ENCODE results near the gene ELMO2. TPM values are rescaled to one million over a fixed set of nuclear protein-coding genes. Genes with fewer than 3 reads are reported as not detected.

The ELMO2 gene
- total RNA-seq, 4 donors from 2014 or later, result 46.7 to 62.4 (median 55.1) TPM

DNA sequence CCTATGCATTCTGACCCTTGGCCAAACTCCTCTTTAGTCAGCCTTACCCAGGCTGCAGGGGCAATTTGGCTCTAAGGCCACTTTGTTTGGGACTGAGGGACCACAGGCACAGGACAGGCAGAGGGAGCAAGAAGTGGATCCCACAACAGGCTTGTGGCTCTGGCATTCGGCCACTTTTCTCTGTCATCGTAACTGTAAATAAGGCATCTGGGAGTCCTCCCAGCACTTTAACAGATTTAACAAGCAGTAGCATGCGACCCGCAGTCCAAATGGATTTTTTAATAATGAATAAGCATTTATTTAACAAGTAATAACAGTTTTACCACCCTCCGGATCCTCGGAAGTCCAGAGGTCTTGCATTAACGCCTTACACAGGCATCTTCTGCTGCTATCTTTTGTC, 82.0 kb downstream of the ELMO2 start:
- no peak overlapping the region for H3K27ac ChIP-seq
- peaks cover 35% of the 10 kb centered on the region for H3K27me3 ChIP-seq
- no peaks in the 10 kb centered on the region for H3K9me3 ChIP-seq
- no peak for DNase-seq (ENCODE audit: low spot score in 2 of 2)
- WGBS, result 39% methylated on average over 7 of the region's 7 CpGs
- no peak for TF ChIP-seq POLR2A (IDR thresholded peaks at IDR 0.05)
- TF ChIP-seq POLR2AphosphoS5 (IDR thresholded peaks at IDR 0.05), result no peak
- TF ChIP-seq, protein P1, sequence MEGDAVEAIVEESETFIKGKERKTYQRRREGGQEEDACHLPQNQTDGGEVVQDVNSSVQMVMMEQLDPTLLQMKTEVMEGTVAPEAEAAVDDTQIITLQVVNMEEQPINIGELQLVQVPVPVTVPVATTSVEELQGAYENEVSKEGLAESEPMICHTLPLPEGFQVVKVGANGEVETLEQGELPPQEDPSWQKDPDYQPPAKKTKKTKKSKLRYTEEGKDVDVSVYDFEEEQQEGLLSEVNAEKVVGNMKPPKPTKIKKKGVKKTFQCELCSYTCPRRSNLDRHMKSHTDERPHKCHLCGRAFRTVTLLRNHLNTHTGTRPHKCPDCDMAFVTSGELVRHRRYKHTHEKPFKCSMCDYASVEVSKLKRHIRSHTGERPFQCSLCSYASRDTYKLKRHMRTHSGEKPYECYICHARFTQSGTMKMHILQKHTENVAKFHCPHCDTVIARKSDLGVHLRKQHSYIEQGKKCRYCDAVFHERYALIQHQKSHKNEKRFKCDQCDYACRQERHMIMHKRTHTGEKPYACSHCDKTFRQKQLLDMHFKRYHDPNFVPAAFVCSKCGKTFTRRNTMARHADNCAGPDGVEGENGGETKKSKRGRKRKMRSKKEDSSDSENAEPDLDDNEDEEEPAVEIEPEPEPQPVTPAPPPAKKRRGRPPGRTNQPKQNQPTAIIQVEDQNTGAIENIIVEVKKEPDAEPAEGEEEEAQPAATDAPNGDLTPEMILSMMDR (IDR thresholded peaks at IDR 0.05), result no peak
- no peak for TF ChIP-seq EP300 (IDR thresholded peaks at IDR 0.05)
- H3K4me3 ChIP-seq, result no peak overlapping the region
- H3K4me1 ChIP-seq, result peaks cover 25% of the 10 kb centered on the region
- no peaks in the 10 kb centered on the region for H3K36me3 ChIP-seq

DNA sequence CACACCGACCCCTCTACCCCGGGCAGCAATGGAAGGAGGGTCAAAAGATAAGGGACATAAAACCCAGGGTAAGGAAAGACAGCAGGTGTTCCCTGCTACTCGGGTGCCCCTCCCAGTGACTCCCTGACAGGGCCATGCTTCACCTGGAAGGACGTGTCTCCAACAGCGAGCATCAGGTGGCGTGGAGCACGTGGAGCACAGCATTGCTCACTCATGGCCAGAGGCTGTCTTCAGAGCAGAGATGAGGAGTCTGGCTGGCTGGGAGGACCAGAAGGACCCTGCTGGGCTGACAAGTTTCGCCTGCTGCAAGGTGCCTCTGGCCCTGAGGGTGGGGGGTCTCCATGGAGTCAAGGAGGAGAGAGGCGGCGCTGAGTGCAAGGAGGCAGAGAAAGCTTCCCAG, 82.9 kb downstream of the ELMO2 start:
- peaks cover 22% of the 10 kb centered on the region for H3K4me1 ChIP-seq
- no peaks in the 10 kb centered on the region for H3K36me3 ChIP-seq
- TF ChIP-seq, protein P1 (IDR thresholded peaks at IDR 0.05), result no peak
- no peak overlapping the region for H3K27ac ChIP-seq
- no peak overlapping the region for H3K4me3 ChIP-seq
- 52% methylated on average over 8 of the region's 10 CpGs for WGBS
- no peak for DNase-seq (ENCODE audit: low spot score in 2 of 2)
- no peaks in the 10 kb centered on the region for H3K9me3 ChIP-seq
- peaks cover 29% of the 10 kb centered on the region for H3K27me3 ChIP-seq

DNA sequence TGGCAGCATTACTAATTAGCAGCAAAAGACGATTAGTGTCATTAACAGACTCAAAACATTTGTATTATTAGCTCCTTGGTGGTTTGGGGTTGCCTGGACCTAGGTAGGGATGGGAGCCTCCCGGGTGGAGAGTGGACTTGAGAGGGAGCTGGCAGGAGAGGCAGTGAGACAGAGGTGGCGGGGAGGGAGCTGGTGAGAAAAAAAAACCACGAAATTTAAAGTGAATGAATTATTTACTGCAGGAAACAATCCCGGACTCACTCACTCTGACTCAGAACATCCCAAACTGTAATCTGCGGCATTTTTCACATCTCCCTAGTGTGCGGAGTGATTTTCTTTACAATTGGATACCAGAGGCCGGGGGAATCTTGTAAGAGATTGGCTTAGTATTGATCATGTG, 83.8 kb downstream of the ELMO2 start:
- no peak for DNase-seq (ENCODE audit: low spot score in 2 of 2)
- no peaks in the 10 kb centered on the region for H3K36me3 ChIP-seq
- H3K4me1 ChIP-seq, result peaks cover 24% of the 10 kb centered on the region
- no peaks in the 10 kb centered on the region for H3K9me3 ChIP-seq
- no peak for TF ChIP-seq POLR2AphosphoS5 (IDR thresholded peaks at IDR 0.05)
- WGBS, result 65% methylated on average over 8 of the region's 8 CpGs
- H3K4me3 ChIP-seq, result no peak overlapping the region
- peaks cover 26% of the 10 kb centered on the region for H3K27me3 ChIP-seq
- H3K27ac ChIP-seq, result no peak overlapping the region

DNA sequence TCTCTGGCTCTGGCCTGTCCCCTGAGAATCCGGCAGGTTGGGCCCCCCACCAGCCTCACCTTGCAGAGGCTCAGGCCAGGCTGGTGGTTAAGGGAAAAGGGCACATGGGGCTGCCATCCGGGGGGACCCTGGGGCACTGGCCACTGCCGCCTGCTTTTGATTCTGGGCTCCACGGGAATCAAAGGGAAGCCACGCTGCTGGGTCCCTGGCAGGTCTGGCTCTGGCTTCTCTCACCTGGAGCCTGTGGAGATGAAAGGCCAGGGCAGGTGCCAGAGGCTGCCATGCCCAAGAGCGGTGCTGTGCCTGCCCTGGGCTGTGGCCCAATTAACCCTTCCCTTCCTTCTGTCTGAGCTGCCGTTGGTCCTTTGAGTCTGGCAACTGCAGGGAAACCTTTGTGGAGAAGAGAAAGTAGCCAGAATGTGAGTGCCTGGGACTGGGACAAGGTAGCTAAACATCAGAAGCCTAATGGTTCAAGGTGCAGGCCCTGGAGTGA, 88.7 kb downstream of the ELMO2 start:
- WGBS, result 14% methylated on average over 7 of the region's 7 CpGs
- H3K36me3 ChIP-seq, result no peaks in the 10 kb centered on the region
- H3K27me3 ChIP-seq, result peaks cover 58% of the 10 kb centered on the region
- DNase-seq (ENCODE audit: low spot score in 2 of 2), result no peak
- no peak overlapping the region for H3K4me3 ChIP-seq
- H3K9me3 ChIP-seq, result no peaks in the 10 kb centered on the region
- no peak overlapping the region for H3K27ac ChIP-seq
- TF ChIP-seq POLR2AphosphoS5 (IDR thresholded peaks at IDR 0.05) (no peak), POLR2A (IDR thresholded peaks at IDR 0.05) (no peak)
- TF ChIP-seq, protein P1 (IDR thresholded peaks at IDR 0.05), result no peak
- H3K4me1 ChIP-seq, result peaks cover 12% of the 10 kb centered on the region

DNA sequence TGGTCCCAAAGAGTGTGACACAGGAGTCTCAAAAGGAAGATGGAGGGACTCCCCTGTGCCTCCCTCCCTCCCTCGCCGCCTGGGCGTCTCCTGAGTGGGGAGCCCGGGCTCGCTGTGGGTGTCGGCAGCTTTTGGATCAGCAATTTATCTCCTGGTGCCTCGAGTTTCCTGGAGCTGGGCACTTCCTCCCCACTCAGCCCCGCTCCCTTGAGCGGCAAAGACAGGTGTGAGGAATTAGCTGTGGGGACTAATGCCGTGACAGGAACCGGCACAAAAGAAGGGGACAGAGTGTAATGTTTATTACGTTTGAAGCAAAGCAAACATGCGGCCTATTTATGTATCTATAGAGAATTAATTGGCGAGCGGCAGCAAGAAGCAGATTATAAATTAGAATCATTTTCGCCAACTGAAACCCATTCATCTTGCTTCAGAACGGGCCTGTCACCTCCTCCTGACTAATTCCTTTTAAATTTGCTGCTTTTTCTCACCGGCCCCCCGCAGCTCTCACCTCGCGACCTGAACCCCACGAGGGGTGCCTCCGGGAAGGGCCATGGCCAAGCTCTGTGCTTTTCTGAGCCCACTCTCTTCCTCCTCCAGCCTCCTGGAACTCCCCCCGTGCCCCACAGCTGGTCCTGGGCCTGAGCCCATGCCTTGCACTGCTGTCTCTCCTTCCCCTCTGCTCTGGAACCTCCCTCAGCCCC, 89.3 kb downstream of the ELMO2 start:
- H3K27me3 ChIP-seq, result peaks cover 64% of the 10 kb centered on the region
- H3K4me3 ChIP-seq, result no peak overlapping the region
- no peaks in the 10 kb centered on the region for H3K9me3 ChIP-seq
- H3K4me1 ChIP-seq, result peaks cover 18% of the 10 kb centered on the region
- DNase-seq (ENCODE audit: low spot score in 2 of 2), result no peak
- TF ChIP-seq, protein P1 (IDR thresholded peaks at IDR 0.05), result no peak
- TF ChIP-seq EP300 (IDR thresholded peaks at IDR 0.05) (no peak), POLR2AphosphoS5 (IDR thresholded peaks at IDR 0.05) (no peak), POLR2A (IDR thresholded peaks at IDR 0.05) (no peak)
- WGBS, result 30% methylated on average over 24 of the region's 24 CpGs
- no peaks in the 10 kb centered on the region for H3K36me3 ChIP-seq
- H3K27ac ChIP-seq, result no peak overlapping the region

Other genes with a start within 250 kb of the ELMO2 start
- gene CDH22, start 98.1 kb downstream of the ELMO2 start, total RNA-seq, result 1 to 10 TPM; 2.6 to 5.1 (median 3.3) TPM
- gene ZNF334, start 106.9 kb upstream of the ELMO2 start, total RNA-seq, result 1 to 10 TPM in 2 of 4 donors, under 1 TPM in 2; 0.47 to 2.6 (median 1.4) TPM
- gene OCSTAMP, start 144.0 kb upstream of the ELMO2 start, total RNA-seq, result not detected
- gene SLC13A3, start 244.8 kb upstream of the ELMO2 start, total RNA-seq, result 1 to 10 TPM; 1.1 to 8.9 (median 4.2) TPM